D721Med (cell line): ENCODE measurements around the gene ADORA3.

Source experiments
- DNase-seq: peaks from one replicate; pipeline ENCODE4 v3.0.0; 2011; ENCODE audit warnings: low spot score; ENCODE audit not compliant: insufficient read length
- FAIRE-seq: peaks from 2 replicates; lab custom pipeline; 2011; peaks lifted over from hg19 to GRCh38; lab: Jason Lieb, UNC
- CTCF ChIP-seq: IDR thresholded peaks from 2 replicates; pipeline ENCODE4 v1.5.1; 2012; ENCODE audit warnings: mild to moderate bottlenecking, control low read depth; ENCODE audit not compliant: insufficient read depth; ENCODE audit errors: missing control alignments

Gene ADORA3

GRCh38 chr1:111540928-111541327 lies 37.5 kb upstream of the ADORA3 start:
- no peak for TF ChIP-seq CTCF
- FAIRE-seq (no peak), DNase-seq (no peak)

DNA sequence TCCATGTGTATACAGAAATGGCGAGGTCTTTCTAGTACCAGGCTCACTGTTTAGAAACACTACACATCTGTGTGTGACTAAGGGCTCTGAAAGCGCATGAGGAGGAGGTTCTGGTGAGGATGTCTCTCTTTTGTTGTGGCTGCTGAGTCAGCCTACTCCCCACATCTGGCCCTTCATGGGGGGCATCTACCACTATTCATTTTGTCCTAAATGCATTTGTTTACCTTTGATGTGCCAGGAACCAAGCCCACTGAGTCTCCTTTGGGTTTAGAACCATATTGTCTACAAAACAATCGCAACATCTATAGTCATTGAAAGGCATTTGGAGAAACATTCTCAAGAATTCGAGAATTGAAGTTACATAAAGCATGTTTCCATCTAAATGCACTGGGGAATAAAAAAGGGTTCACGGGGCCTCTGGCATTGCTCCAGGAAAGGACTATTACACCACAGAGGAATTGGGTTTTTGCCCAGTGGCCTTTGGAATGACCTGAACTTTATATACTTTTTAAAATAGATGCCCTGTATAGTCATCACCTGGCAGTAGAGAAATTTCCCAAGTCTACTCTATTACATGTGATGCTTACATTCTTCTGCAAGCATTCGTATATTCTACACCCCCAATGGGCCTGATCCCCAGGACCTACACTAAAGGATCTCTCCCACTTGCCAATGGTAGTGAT lies 35.1 kb upstream of the ADORA3 start:
- no peak for DNase-seq
- no peak for TF ChIP-seq CTCF
- no peak for FAIRE-seq

- no peak for TF ChIP-seq CTCF
- DNase-seq (no peak), FAIRE-seq (no peak)
Observed at GRCh38 chr1:111535256-111536191, 32.1 kb upstream of the ADORA3 start.

GRCh38 chr1:111520053-111520452 lies 16.6 kb upstream of the ADORA3 start:
- FAIRE-seq (no peak), DNase-seq (no peak)
- TF ChIP-seq CTCF = no peak

DNA sequence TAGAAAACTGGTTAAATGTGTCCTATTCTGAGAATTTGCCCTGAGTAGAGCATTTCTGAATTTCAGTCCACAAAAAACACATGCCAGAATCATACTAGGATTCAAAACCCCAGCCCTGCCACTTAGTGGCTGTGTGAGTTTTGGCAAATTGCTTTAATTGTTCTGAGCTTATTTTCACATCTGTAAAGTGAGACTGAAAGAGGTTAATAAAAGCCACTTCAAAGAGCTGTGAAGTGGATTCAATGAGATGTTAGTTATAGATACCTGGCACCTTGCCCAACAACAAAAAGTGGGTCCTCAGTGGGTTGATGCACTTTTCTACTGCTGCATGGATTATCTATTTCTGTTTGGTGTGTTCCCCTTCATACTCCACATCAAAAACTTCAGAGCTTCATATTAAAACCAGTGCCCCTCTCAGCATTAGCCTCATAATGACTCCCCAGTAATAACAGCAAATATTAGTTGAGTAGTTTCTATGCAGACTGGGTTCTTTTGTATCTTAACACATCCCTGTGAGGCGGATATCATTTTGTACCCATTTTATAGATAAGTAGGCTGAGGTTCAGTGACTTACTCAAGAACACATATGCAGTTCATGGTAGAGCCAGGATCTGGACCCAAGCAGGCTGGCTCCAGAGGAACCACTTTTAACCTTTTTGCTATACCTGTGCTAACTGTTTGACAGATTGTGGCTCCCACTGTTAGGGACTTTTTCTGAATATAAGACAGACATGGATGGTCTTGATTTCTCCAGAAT lies 14.2 kb upstream of the ADORA3 start:
- no peak for TF ChIP-seq CTCF
- FAIRE-seq (no peak), DNase-seq (no peak)

DNA sequence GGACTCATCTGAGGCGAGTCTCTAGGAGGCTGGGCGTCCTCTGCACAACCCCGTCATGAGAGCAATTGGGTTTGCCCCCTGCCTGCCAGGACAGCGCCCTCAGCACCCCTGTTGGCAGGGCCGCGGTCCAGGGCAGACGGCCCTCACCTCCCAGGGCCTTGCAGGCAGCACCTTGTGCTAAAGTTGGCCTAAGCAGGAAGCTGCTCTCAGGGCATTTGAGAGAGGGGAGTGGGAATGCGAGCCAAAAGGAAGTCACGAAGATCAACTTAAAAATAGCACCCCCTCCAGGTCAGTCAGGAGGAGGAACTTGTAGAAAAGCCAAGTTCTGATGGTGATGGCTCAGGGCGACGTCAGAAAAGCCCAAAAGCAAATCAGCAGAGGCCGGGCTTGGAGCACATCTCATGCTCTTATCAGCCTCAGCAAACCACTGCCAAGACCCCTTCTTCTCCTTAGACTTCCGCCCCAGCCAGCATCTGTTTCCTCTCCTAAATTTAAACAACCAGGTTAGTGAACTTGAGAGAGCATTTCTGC lies 12.6 kb upstream of the ADORA3 start:
- FAIRE-seq (no peak), DNase-seq (no peak)
- no peak for TF ChIP-seq CTCF
